Ishikawa (cell line): Measurements from ENCODE around the gene CHD2.

ENCODE experiments used
- CEBPB ChIP-seq: IDR thresholded peaks from 2 replicates; pipeline ENCODE4 v1.6.1; 2012
- CREB1 ChIP-seq: IDR thresholded peaks from 2 replicates; pipeline ENCODE4 v1.6.1; 2012; ENCODE audit warnings: low read depth
- EGR1 ChIP-seq: IDR thresholded peaks from 2 replicates; pipeline ENCODE4 v1.6.1; 2012
- EP300 ChIP-seq: IDR thresholded peaks from 2 replicates; pipeline ENCODE4 v1.6.1; 2012; ENCODE audit warnings: borderline replicate concordance
- FOXM1 ChIP-seq: IDR thresholded peaks from 2 replicates; pipeline ENCODE4 v1.6.1; 2012; ENCODE audit warnings: low read depth, borderline replicate concordance
- MAX ChIP-seq: IDR thresholded peaks from 2 replicates; pipeline ENCODE4 v1.6.1; 2012
- NFIC ChIP-seq: IDR thresholded peaks from 2 replicates; pipeline ENCODE4 v1.6.1; 2012
- RAD21 ChIP-seq: IDR thresholded peaks from 2 replicates; pipeline ENCODE4 v1.6.1; 2012; ENCODE audit warnings: low read depth
- REST ChIP-seq: IDR thresholded peaks from 2 replicates; pipeline ENCODE4 v1.6.1; 2012; ENCODE audit warnings: low read depth, mild to moderate bottlenecking
- TAF1 ChIP-seq: IDR thresholded peaks from 2 replicates; pipeline ENCODE4 v1.6.1; 2012; ENCODE audit warnings: low read depth, mild to moderate bottlenecking
- TCF12 ChIP-seq: IDR thresholded peaks from 2 replicates; pipeline ENCODE4 v1.6.1; 2012; ENCODE audit warnings: low read depth
- TEAD4 ChIP-seq: IDR thresholded peaks from 2 replicates; pipeline ENCODE4 v1.6.1; 2012
- USF1 ChIP-seq: IDR thresholded peaks from 2 replicates; pipeline ENCODE4 v1.6.1; 2012
- YY1 ChIP-seq: IDR thresholded peaks from 2 replicates; pipeline ENCODE4 v1.6.1; 2012; ENCODE audit warnings: low read depth

- TF ChIP-seq YY1 (no peak), EP300 (no peak), RAD21 (no peak), TCF12 (no peak), MAX (no peak), CREB1 (no peak), USF1 (no peak), REST (no peak), NFIC (no peak), TAF1 (no peak), TEAD4 (no peak), CEBPB (no peak), EGR1 (no peak), FOXM1 (no peak)
Observed at GRCh38 chr15:92943581-92943980, 43.5 kb downstream of the CHD2 start.
